RKO (cell line): ENCODE data around the gene BEST3.

Experiments used
- DNase-seq: peaks from one replicate; pipeline ENCODE4 v3.0.0-alpha.2; 2016; ENCODE audit warnings: low spot score

BEST3 gene

DNA sequence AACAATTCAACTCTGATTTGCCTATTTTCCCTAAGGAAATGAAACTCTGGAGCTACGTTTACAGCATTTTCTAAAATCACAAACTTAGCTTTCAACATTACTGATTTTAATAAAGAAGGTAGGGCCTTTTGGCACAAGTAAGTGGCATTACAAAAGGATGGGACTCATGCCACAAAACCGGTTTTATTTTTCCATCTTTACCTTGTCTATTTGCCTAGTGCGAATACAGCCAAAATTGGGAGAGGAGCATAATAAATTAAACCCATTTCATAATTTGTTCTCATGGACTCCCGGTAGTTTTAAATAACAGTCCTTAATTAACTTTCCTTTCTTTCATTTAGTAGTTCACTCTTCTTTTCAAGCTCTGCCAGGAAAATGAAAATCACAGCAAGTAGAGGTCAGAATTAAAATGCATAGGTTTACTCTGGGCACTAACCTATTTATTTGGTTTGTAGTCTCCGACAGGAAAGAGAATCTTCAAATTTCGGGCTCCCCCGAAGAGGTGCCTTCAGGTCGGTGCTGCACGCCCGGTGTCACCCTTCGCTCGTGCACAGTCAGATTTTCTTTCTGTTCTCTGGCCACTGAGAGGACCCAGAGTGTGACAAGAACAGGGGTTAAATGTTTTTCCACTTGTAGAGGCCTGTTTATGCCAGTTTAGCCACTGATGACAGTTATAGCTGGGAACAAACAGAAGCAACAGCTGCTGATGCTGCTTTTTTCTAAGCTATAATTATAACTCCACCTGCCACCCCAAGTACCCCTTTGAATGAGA is at the start of gene BEST3:
Gene BEST3, minus strand, starts transcription at position 535 of the 772 bp plus-strand sequence. CDS start 1,505 bp downstream, outside the sequence.
- no peak for DNase-seq

DNA sequence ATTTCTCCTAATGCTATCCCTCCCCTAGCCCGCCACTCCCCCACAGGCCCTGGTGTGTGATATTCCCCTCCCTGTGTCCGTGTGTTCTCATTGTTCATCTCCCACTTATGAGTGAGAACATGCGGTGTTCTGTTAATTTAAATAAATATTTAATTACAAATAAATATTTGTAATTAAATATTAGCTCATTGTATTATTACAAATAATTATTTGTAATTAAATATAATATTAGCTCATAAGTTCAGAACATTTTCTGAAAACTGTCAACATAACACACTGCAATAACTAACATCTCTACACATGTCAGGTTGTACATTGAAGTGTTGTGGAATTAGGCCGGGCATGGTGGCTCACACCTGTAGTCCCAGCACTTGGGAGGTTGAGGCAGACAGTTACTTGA is 45.0 kb upstream of the BEST3 start:
- DNase-seq, result no peak

DNA sequence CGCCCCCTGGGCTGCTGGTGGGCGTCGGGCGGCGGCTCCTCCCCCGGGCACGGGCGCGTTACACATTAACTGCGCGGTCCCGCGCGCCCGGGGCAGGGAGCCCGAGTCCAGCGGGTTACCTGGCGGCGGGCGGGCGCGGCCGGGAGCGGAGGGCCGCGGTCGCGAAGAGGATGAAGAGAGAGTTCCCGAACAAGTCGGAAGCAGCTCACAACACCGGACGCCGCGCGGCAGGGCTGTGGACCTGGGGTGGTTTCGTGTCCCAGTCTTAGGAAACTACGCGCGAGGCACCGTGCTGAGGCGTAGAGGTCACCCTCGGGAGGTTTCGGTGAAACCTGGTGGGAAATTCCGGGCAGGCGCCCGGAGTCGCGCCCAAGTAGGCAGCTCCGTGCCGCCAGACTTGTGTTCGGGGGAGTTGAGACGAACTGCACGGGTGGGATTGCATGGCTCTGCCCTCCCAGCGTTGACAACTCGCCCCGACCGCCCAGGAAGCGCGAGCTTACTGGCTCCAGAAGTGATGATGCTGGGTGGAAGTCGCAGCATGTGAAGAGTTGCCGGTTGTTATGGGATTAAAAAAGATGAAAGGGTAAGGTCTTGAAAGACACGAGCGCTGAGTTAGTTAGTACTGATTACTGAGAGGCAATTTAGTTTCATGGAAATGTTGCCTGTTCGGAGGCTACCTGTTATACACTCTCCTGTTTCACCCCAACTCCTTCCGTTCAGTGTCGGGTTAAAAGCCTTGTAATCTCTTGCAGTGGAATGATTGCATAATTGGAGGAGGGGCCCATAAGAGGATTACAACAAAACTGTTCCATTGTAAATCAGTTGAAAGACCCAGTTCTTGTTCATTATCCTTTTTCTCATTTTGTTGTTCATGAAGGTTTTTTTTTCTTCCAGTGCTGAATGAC is 40.4 kb upstream of the BEST3 start:
- peak; percentile 85 for DNase-seq

DNA sequence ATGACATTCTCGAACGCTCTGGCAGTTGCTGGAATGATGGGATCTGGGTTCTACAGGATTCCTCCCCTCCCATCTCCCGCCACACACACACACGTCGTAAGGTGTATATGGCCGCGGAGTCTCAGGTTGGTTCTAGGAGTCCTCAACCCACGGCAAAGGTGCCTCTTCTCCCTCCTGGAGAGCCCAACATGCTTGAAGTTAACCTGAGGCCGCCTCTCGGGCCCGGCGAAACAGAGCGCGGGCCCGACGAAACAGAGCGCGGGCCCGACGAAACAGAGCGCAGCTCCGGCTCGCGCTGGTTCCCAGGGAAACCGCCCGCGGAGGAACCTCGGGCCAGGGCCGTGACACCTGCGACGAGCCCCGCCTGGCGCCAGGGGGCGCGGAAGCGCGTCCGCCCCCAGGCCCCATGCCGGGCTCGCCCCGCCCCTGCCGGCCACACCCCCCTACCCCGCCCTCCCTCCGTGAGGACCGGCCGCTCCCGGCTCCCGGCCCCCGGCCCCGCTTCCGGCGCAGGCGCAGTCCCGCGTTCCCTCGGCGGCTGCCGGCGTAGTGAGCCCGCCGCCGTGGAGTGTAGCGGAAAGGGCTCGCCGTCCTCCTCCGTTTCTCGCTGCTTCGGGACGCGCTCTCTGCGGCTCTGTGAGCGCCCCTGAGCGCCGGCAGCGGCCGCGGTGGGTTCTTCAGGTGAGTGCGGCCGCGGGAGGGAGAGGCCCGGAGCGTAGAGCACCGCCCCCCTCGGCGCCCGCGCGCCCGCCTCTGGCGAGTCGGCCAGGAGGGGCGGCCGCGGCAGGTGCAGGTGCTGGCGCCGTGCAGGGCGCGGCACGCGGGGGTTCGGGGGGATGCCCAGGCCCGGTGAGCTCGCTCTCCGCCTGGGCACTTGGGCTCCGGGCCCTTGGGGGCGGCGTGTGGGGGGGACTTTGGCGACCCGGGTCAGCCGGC is 39.5 kb upstream of the BEST3 start, which contains the start of gene RAB3IP:
Gene RAB3IP, plus strand, starts transcription at position 510 of the 936 bp plus-strand sequence. CDS start 16,549 bp downstream, outside the sequence.
- DNase-seq, result peak; percentile 90

DNA sequence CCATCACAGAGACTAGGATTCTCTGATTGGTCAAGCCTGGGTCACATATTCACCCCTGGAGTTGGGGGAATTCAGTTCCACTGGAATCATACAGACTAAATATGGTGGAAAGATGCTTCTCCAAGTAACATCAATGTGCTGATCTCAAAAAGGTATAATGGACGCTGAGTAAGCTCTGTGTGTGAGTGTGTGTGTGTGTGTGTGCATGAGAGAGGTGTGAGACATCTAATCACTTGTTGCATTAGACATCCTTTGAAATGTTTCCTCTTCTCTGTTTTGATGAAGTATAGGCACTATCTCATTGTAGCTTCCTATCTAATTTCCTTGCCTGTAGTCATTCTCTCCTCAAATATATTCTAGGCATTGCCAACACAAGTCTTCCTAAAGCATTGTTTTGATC is 34.5 kb upstream of the BEST3 start:
- DNase-seq, result peak; percentile 38

DNA sequence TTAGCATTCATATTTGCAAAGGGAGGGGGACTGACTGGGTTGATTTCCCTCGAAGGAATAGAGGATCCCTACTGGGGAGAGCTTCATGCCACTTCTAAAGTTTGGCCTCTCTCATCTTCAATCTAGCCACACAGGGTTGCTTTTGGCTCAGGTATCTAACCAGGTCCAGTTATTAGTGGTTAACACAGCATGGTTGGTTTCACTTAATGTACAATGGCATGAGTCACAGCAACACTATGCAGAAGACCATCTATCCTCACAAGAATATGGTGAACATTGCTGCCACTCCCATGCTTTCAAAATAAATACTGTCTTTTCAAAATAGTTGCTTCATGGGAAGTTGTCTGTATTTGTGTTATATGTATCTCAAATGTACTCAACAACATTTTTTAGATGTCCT is 33.0 kb upstream of the BEST3 start:
- DNase-seq, result no peak

DNA sequence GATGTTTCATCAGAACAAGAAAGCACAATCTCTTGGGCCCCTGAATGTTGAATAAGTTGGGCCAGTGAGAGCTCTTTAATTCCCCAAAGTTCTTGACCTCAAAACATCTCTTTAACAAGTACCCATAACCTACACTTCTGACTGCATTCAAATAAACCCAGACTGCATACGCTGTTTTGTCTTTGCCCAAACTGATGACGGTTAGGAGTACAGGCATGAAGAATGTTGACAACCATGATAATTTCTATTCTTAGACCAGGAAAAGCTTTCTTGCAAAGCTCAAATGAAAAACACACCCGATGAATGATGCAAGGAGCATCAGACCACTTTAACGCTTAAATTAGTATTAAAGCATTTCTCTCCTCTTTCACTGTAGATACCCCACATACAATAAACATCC is 27.8 kb upstream of the BEST3 start:
- DNase-seq, result no peak

DNA sequence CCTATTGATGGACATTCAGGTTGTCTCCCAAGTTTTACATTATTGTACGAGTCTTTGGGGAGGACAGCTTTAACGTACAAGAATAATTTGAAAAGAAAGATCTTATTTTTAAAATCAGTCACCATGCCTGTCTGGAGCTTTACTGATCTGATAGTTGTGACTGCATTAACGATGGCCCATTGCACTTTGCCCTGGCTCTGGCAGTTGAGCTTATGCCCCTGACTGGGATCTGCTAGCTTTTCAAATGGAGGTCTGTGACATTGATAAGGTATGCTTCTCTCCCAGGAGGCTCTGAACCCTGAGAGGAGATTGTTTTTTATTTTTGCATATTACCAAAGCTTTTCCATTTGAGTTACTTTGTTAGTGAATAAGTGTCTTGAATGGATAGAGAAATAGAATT is 21.6 kb upstream of the BEST3 start:
- no peak for DNase-seq

DNA sequence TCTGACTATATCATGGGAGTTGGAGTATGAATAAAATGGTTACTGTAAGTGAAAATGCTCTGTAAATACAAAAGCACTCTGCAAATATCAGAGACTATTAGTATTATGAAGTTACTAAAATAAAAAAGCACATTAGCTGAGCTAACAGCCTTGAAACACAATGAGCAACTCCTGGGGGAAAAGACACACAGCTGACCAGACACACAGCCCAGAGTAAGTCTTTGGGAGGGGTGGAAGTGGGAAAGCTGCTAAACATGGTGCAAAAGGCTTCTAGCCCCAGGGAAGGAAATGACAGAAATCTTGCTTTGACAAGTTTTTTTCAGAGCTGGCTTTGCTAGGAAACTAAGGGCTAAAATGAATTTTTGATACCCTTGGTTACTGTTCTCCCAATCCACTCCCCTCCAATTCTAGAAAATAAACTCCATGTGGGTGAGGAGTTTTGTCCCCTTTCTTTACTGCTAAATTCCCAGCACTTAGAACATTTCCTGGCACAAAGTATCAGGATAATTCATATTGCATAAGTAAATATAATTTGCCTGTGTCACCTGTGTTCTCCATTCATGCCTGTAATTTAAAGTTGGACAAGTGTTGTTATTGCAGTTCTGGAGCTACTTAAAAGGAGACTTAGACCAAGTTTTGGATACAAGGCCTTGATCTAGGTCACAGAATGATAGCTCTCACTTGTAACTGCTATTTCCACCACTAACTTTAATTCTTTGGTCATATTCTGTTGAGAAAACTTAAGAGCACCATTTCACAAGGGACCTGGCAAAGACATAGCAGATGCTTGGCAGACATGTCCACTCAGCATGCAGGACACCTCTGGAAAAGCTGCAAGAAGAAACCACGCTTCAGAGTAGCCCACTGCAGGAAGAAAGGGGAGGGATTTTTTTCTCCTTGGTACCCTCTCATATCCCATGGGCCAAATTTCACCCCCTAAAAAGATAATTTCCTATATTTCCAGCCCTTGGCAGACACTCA is 20.5 kb upstream of the BEST3 start:
- DNase-seq, result no peak

DNA sequence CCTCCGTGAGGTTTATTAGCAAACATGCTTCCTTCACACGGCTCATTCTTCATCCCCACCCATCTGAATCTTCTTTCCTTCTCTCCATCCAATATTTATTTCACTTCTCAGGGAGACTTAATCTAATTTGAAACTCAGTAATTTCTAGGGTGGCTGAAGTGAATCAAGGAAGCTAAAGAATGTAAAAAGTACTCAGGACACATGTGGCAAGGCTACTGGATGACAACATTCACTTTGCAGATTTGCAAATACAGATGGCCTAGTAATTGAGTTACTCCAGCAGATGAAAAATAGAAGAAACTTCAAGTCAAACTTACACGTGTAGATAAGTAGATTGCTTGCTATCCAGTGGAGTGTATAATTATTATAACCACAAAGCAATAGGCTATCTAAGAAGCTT is 15.4 kb upstream of the BEST3 start:
- DNase-seq, result no peak

DNA sequence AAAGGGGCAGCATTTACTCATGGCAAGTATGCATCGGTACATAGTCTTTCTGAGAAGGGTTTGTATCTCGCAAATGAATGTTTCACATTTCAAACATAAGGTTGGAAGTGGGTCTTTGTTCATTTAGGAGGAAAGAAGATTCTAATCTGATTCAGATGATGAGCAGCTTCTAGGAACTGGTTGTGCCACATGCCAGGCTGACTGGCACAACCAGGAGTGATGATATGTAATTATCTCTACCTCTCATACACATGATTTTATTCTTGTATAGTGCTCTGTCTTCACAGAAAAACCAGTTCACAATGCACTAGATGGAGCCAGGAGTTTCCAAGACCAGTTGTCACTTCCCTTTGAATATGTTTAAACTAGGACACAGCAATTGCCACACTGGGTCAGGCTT is 13.7 kb upstream of the BEST3 start:
- DNase-seq, result no peak

DNA sequence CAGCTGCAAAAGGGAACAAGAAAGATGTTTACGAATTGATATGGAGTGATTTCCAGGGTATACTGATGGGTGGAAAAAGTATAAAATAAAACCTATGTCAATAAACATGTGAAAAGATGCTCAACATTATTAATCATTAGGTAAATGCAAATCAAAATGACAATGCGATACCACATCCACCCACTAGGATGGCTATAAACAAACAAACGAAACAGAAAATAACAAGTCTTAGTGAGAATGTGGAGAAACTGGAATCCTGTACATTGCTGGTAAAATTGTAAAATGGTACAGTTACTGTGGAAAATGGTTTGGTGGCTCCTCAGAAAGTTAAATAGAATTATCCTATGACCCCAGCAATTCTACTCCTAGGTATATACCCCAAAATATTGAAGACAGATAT is 9.5 kb upstream of the BEST3 start:
- no peak for DNase-seq

DNA sequence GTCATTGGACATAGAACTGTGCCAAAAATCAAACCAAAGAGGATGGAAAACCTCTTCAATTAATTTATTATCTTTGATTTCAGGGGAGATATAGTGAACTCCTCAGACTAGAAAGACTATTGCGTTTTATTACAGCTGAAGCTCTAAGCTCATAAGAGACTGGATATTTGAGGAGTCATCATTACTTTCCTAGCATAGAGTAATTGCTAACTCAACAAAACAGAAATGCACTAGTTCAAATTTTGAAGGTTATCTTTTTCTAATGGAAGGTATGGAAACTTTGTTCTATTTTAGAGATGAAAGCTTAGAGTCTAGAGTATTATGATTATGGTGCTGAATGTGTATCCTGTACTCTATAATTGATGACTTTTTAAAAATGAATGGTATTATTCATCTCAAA is 5.3 kb upstream of the BEST3 start:
- DNase-seq, result no peak

DNA sequence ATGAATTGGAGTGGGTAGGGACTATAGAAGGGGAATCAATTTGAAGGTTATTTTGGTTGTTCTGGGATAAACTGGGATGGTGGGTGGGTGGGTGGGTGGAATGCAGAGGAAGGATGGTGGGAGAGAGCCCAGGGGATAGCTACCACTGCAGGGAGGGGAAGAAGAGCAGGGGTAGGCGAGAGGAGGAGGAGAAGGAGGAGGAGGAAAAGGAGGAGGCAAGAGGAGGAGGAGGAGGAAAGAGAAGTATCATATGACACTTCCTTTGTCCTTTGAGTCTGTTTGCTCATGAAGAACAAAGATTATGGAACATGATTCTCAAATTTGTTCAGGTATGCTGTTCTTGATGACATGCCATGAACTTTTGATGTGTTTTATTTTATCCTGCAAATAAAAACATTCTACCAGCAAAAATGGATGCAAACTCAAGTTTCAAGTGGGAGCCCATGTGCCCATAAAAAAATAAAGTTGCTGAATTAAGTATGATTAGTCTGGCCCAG is 4.1 kb upstream of the BEST3 start:
- DNase-seq, result no peak

DNA sequence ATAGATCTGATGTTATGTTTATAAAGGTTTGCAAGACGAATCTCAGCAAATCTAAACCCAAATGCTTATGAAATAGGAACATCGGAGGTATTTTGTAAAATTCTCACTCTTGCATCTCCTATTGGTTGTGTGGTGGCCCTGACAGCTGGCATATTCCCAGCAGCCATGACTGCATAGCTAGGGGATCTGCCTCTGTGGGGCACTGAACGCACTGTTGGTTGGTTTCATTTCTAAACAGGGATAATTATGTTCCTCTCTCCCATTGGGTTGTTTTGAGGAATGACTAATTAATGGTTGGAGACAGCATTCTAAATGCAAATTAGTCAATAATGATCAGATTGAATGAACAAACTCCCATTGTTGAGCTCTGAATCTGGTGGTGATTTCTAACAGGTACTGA is 2.7 kb upstream of the BEST3 start:
- no peak for DNase-seq

DNA sequence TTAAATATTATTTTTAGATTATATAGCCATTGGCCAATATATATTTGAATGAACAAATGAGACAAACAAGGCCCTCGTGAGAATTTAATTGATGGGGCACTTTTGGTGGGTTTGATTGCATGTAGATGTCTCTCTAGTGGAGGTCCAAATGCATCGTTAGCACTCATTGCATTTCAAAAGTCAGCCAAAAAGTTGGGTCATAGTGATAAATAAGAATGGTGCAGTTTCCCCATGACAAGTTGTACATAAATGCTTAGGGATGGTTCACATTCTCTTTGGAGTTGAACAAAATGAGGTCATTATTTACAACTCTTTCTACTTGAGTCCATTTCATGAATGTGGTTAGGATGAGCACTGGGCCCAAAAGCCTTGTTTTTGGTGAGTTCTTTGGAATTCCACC is 1.0 kb downstream of the BEST3 start:
- no peak for DNase-seq

DNA sequence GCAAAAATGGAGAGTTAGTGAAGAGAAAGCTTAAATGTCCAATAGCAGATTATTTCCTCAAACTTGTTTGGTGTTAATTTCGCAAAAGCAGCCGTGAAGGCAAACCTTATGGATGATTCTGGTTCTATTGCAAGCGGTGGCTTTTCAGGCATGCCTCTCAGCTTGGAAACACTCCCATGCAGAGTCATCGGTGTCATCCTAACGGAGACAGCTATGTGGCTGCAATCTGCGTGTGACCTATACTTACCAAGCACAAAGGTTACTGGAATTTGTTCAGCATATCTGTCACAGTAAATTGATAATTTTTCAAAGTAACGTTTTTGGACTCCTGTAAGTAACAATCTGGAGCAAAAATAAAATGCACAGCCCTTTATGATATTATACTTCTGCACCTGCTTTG is 5.0 kb downstream of the BEST3 start:
- DNase-seq, result no peak

DNA sequence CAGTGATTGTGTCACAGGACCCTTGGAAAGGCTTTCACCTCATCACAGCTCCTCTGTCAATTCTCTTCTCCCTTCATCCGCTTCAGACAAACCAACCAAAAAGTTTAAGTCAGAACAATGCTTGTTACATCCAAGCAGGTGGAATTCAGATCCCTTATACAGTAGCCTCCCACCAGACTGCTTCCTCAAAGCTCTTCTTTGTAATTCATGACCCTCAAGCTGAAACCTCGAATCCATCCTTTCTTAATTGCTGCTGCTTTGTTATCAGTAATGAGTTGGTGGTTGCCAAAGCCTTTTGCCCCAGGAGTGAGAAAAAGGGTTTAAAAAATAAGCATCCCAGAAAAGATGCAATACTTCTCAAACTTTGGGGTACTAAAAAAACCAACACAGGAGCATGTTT is 9.5 kb downstream of the BEST3 start:
- DNase-seq, result no peak

DNA sequence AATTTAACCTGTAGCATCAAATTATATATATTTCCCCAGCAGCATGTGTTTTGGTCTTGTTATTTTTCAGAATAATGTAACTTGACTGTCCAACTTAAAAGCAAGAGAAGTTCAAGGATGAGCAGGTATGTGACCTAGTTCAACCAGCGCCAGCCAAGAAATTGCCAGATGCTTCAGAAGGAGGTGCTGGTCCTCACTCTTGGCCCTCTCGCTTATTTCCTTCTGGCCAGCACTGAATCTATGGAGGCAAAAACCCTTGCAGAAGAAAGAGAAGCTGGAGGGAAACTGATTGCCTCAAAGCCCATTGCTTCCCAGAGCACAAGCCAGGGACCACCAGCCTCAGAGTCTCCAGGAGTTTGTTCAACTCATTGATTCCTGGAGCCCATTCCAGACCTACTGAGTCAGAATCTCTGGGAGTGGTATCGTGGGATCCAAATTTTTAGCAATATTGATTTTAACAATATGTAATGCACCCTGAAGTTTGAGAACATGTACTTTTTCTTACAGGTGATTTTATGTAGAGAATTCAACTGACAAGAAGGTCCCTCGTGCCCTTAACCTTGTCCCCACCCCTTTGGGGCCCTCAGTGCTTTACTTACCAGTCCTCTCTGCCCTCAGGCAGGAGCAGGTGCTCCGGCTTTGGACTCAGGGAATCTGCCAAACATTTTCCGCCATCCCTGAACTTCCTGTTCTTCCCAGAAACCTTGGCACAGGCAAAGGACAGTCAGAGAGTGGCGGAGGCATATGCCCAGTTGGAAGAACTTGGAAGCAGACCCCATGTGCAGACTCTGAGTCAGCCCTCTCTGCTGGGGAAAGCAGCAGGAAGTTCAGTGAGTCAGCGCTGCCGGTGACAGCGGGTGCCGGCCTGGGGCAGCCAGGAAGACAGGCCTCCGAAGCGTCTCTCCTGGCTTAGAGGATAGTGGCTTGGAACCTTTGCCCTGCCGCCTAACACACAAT is 10.4 kb downstream of the BEST3 start:
- DNase-seq, result peak; percentile 100
